Body of pancreas (tissue), 4 donors: ENCODE data around the gene AKAP13. TPM values are rescaled to one million over a fixed set of nuclear protein-coding genes. Genes with fewer than 3 reads are reported as not detected.

ENCODE experiments used
- ATAC-seq: fragments of 150-250 bp; one replicate; pipeline ENCODE4 v1.9.1; 2016
- DNase-seq, 4 donors: peaks; one replicate each; pipeline ENCODE4 v3.0.0-alpha.2; 2019
- H3K27ac ChIP-seq, 4 donors: fragments of 200-600 bp; sonication (generic); 1 replicate in 3 of 4; 2 replicates in 1 of 4; pipeline versions ENCODE4 v1.5.1 to v1.6.1; 2016 to 2019; ENCODE audit warnings: mild to moderate bottlenecking in 1 of 4, mixed read lengths in 1 of 4, moderate library complexity in 1 of 4
- H3K27me3 ChIP-seq, 2 donors: fragments of 200-600 bp; sonication (generic); one replicate each; pipeline ENCODE4 v1.6.0; 2016; ENCODE audit warnings: mild to moderate bottlenecking in 1 of 2
- H3K36me3 ChIP-seq, 2 donors: fragments of 200-600 bp; sonication (generic); replicated peaks in 1 of 2; 2 replicates each; pipeline ENCODE4 v1.5.1; 2016; ENCODE audit warnings: low read depth in 2 of 2; ENCODE audit not compliant: insufficient read depth in 1 of 2
- H3K4me1 ChIP-seq: fragments of 200-600 bp; sonication (generic); one replicate; pipeline ENCODE4 v1.6.0; 2016
- H3K4me3 ChIP-seq, 2 donors: fragments of 200-600 bp; sonication (generic); 1 replicate in 1 of 2; 2 replicates in 1 of 2; pipeline ENCODE4 v1.5.1; 2016 to 2019
- H3K9me3 ChIP-seq, 3 donors: fragments of 200-600 bp; sonication (generic); 1 replicate in 2 of 3; 2 replicates in 1 of 3; pipeline ENCODE4 v1.5.1; 2016
- CTCF ChIP-seq, 7 experiments: fragments of 450-650 bp in 4 of 7; fragments of 200-600 bp in 3 of 7; sonication (generic) in 3 of 7; IDR thresholded peaks; one replicate each; pipeline ENCODE4 v1.5.1; 2016 to 2019; ENCODE audit warnings: antibody characterized with exemption in 7 of 7
- POLR2A ChIP-seq, 3 donors: fragments of 450-650 bp; IDR thresholded peaks; one replicate each; pipeline ENCODE4 v1.6.1; 2016; ENCODE audit warnings: antibody characterized with exemption in 3 of 3, mild to moderate bottlenecking in 2 of 3
- WGBS, 2 donors: methylation state at CpG; one replicate each; pipeline ENCODE4 v1.1.5; 2017; 5-methylcytosine and 5-hydroxymethylcytosine counted together
- intact Hi-C: fragments of 100-400 bp; cut with DNase I; formaldehyde crosslinking; loops from one replicate; pipeline ENCODE4 v1.15.1; 2023
- total RNA-seq, 2 donors: library from RNA; depleted of rRNA; stranded (reverse); fragments of >200 nt; gene quantifications; one replicate each; pipeline ENCODE4 v1.1.0, GENCODE V29; 2016

Gene AKAP13
- total RNA-seq, 2 donors from 2014 or later, result 102 to 160 TPM

GRCh38 chr15:85427286-85428028 lies 47.1 kb downstream of the AKAP13 start:
- WGBS, 2 donors, result 79 to 80% methylated on average over 5 of the region's 5 CpGs
- Histone ChIP-seq H3K27ac (no peak overlapping the region), H3K4me3 (no peak overlapping the region), H3K4me1 (peaks cover 11% of the 10 kb centered on the region), H3K27me3 (no peaks in the 10 kb centered on the region), H3K36me3 (no peaks in the 10 kb centered on the region), H3K9me3 (no peaks in the 10 kb centered on the region)
- ATAC-seq (no peak), DNase-seq (no peak)
- intact Hi-C loops, result no loop called here
- no peak for TF ChIP-seq CTCF (IDR thresholded peaks at IDR 0.05)
- TF ChIP-seq POLR2A (IDR thresholded peaks at IDR 0.05), result no peak

GRCh38 chr15:85429522-85429921 lies 49.1 kb downstream of the AKAP13 start:
- Histone ChIP-seq H3K27me3 (no peaks in the 10 kb centered on the region), H3K9me3 (no peaks in the 10 kb centered on the region), H3K4me1 (no peaks in the 10 kb centered on the region), H3K4me3 (no peak overlapping the region), H3K36me3 (no peaks in the 10 kb centered on the region), H3K27ac (no peak overlapping the region)
- 93% methylated on average over 3 of the region's 3 CpGs for WGBS, 2 donors
- DNase-seq, result no peak
- ATAC-seq, result no peak
- intact Hi-C loops, result no loop called here
- TF ChIP-seq POLR2A (IDR thresholded peaks at IDR 0.05) (no peak), CTCF (IDR thresholded peaks at IDR 0.05) (no peak)

- intact Hi-C loops, result no loop called here
- WGBS, 2 donors, result 79 to 82% methylated on average over 6 of the region's 6 CpGs
- H3K9me3 ChIP-seq, result no peaks in the 10 kb centered on the region
- no peaks in the 10 kb centered on the region for H3K27me3 ChIP-seq
- no peaks in the 10 kb centered on the region for H3K4me1 ChIP-seq
- no peak overlapping the region for H3K27ac ChIP-seq
- H3K4me3 ChIP-seq, result no peak overlapping the region
- no peak for TF ChIP-seq CTCF (IDR thresholded peaks at IDR 0.05)
- TF ChIP-seq POLR2A (IDR thresholded peaks at IDR 0.05), result no peak
- ATAC-seq (no peak), DNase-seq (no peak)
- H3K36me3 ChIP-seq, result no peaks in the 10 kb centered on the region
Observed at GRCh38 chr15:85430406-85431204, 50.2 kb downstream of the AKAP13 start.

- intact Hi-C loops, result no loop called here
- H3K27ac ChIP-seq, result no peak overlapping the region
- DNase-seq (no peak), ATAC-seq (no peak)
- no peaks in the 10 kb centered on the region for H3K36me3 ChIP-seq
- H3K4me1 ChIP-seq, result peaks cover 24% of the 10 kb centered on the region
- H3K27me3 ChIP-seq, result no peaks in the 10 kb centered on the region
- no peak overlapping the region for H3K4me3 ChIP-seq
- no peaks in the 10 kb centered on the region for H3K9me3 ChIP-seq
- TF ChIP-seq CTCF (IDR thresholded peaks at IDR 0.05), result no peak
- no peak for TF ChIP-seq POLR2A (IDR thresholded peaks at IDR 0.05)
Observed at GRCh38 chr15:85439996-85440395, 59.6 kb downstream of the AKAP13 start.
